Measurements from ENCODE around the gene PIK3C2G.

The PIK3C2G gene

GRCh38 chr12:18391151-18391550, 129.8 kb downstream of the PIK3C2G start:
- no peaks in the 10 kb centered on the region for H3K36me3 ChIP-seq (ENCODE audit: control insufficient read depth, insufficient read depth, low read length)
- no peaks in the 10 kb centered on the region for H3K4me1 ChIP-seq (ENCODE audit: control insufficient read depth, insufficient read depth, low read length)
- no peak overlapping the region for H3K4me3 ChIP-seq (ENCODE audit: low read depth, low read length)
- no peaks in the 10 kb centered on the region for H3K27me3 ChIP-seq (ENCODE audit: control insufficient read depth, insufficient read depth, low read length)
- no peaks in the 10 kb centered on the region for H3K9me3 ChIP-seq (ENCODE audit: control insufficient read depth, insufficient read depth, low read length)
- no peak overlapping the region for H3K9ac ChIP-seq (ENCODE audit: low read depth, low read length)

GRCh38 chr12:18394742-18395141, 133.4 kb downstream of the PIK3C2G start:
- Histone ChIP-seq H3K36me3 (ENCODE audit: control insufficient read depth, insufficient read depth, low read length) (no peaks in the 10 kb centered on the region), H3K9me3 (ENCODE audit: control insufficient read depth, insufficient read depth, low read length) (no peaks in the 10 kb centered on the region), H3K4me3 (ENCODE audit: low read depth, low read length) (no peak overlapping the region), H3K4me1 (ENCODE audit: control insufficient read depth, insufficient read depth, low read length) (no peaks in the 10 kb centered on the region), H3K27me3 (ENCODE audit: control insufficient read depth, insufficient read depth, low read length) (no peaks in the 10 kb centered on the region), H3K9ac (ENCODE audit: low read depth, low read length) (no peak overlapping the region)

GRCh38 chr12:18400186-18400585, 138.9 kb downstream of the PIK3C2G start:
- no peak overlapping the region for H3K4me3 ChIP-seq (ENCODE audit: low read depth, low read length)
- H3K4me1 ChIP-seq (ENCODE audit: control insufficient read depth, insufficient read depth, low read length), result peaks cover 8% of the 10 kb centered on the region
- no peak overlapping the region for H3K9ac ChIP-seq (ENCODE audit: low read depth, low read length)
- no peaks in the 10 kb centered on the region for H3K27me3 ChIP-seq (ENCODE audit: control insufficient read depth, insufficient read depth, low read length)
- no peaks in the 10 kb centered on the region for H3K36me3 ChIP-seq (ENCODE audit: control insufficient read depth, insufficient read depth, low read length)
- H3K9me3 ChIP-seq (ENCODE audit: control insufficient read depth, insufficient read depth, low read length), result no peaks in the 10 kb centered on the region

- Histone ChIP-seq H3K9ac (ENCODE audit: low read depth, low read length) (no peak overlapping the region), H3K4me3 (ENCODE audit: low read depth, low read length) (no peak overlapping the region), H3K27me3 (ENCODE audit: control insufficient read depth, insufficient read depth, low read length) (no peaks in the 10 kb centered on the region), H3K4me1 (ENCODE audit: control insufficient read depth, insufficient read depth, low read length) (peaks cover 8% of the 10 kb centered on the region), H3K36me3 (ENCODE audit: control insufficient read depth, insufficient read depth, low read length) (no peaks in the 10 kb centered on the region), H3K9me3 (ENCODE audit: control insufficient read depth, insufficient read depth, low read length) (no peaks in the 10 kb centered on the region)
Measured at GRCh38 chr12:18402872-18403611, 141.7 kb downstream of the PIK3C2G start.

- Histone ChIP-seq H3K9ac (ENCODE audit: low read depth, low read length) (no peak overlapping the region), H3K9me3 (ENCODE audit: control insufficient read depth, insufficient read depth, low read length) (no peaks in the 10 kb centered on the region), H3K4me1 (ENCODE audit: control insufficient read depth, insufficient read depth, low read length) (no peaks in the 10 kb centered on the region), H3K36me3 (ENCODE audit: control insufficient read depth, insufficient read depth, low read length) (no peaks in the 10 kb centered on the region), H3K4me3 (ENCODE audit: low read depth, low read length) (no peak overlapping the region), H3K27me3 (ENCODE audit: control insufficient read depth, insufficient read depth, low read length) (no peaks in the 10 kb centered on the region)
Measured at GRCh38 chr12:18411453-18411852, 150.1 kb downstream of the PIK3C2G start.

- Histone ChIP-seq H3K36me3 (ENCODE audit: control insufficient read depth, insufficient read depth, low read length) (no peaks in the 10 kb centered on the region), H3K27me3 (ENCODE audit: control insufficient read depth, insufficient read depth, low read length) (no peaks in the 10 kb centered on the region), H3K4me3 (ENCODE audit: low read depth, low read length) (no peak overlapping the region), H3K9me3 (ENCODE audit: control insufficient read depth, insufficient read depth, low read length) (no peaks in the 10 kb centered on the region), H3K9ac (ENCODE audit: low read depth, low read length) (no peak overlapping the region), H3K4me1 (ENCODE audit: control insufficient read depth, insufficient read depth, low read length) (no peaks in the 10 kb centered on the region)
Measured at GRCh38 chr12:18414671-18415070, 153.4 kb downstream of the PIK3C2G start.

GRCh38 chr12:18415227-18415626, 153.9 kb downstream of the PIK3C2G start:
- no peaks in the 10 kb centered on the region for H3K9me3 ChIP-seq (ENCODE audit: control insufficient read depth, insufficient read depth, low read length)
- H3K4me3 ChIP-seq (ENCODE audit: low read depth, low read length), result no peak overlapping the region
- no peaks in the 10 kb centered on the region for H3K4me1 ChIP-seq (ENCODE audit: control insufficient read depth, insufficient read depth, low read length)
- no peaks in the 10 kb centered on the region for H3K27me3 ChIP-seq (ENCODE audit: control insufficient read depth, insufficient read depth, low read length)
- no peaks in the 10 kb centered on the region for H3K36me3 ChIP-seq (ENCODE audit: control insufficient read depth, insufficient read depth, low read length)
- no peak overlapping the region for H3K9ac ChIP-seq (ENCODE audit: low read depth, low read length)

GRCh38 chr12:18416412-18416811, 155.1 kb downstream of the PIK3C2G start:
- H3K9me3 ChIP-seq (ENCODE audit: control insufficient read depth, insufficient read depth, low read length), result no peaks in the 10 kb centered on the region
- H3K27me3 ChIP-seq (ENCODE audit: control insufficient read depth, insufficient read depth, low read length), result no peaks in the 10 kb centered on the region
- no peak overlapping the region for H3K9ac ChIP-seq (ENCODE audit: low read depth, low read length)
- H3K36me3 ChIP-seq (ENCODE audit: control insufficient read depth, insufficient read depth, low read length), result no peaks in the 10 kb centered on the region
- no peaks in the 10 kb centered on the region for H3K4me1 ChIP-seq (ENCODE audit: control insufficient read depth, insufficient read depth, low read length)
- no peak overlapping the region for H3K4me3 ChIP-seq (ENCODE audit: low read depth, low read length)

- no peak overlapping the region for H3K9ac ChIP-seq (ENCODE audit: low read depth, low read length)
- no peaks in the 10 kb centered on the region for H3K36me3 ChIP-seq (ENCODE audit: control insufficient read depth, insufficient read depth, low read length)
- no peaks in the 10 kb centered on the region for H3K4me1 ChIP-seq (ENCODE audit: control insufficient read depth, insufficient read depth, low read length)
- no peaks in the 10 kb centered on the region for H3K9me3 ChIP-seq (ENCODE audit: control insufficient read depth, insufficient read depth, low read length)
- H3K27me3 ChIP-seq (ENCODE audit: control insufficient read depth, insufficient read depth, low read length), result no peaks in the 10 kb centered on the region
- H3K4me3 ChIP-seq (ENCODE audit: low read depth, low read length), result no peak overlapping the region
Measured at GRCh38 chr12:18419311-18419710, 158.0 kb downstream of the PIK3C2G start.

GRCh38 chr12:18421867-18422266, 160.5 kb downstream of the PIK3C2G start:
- H3K4me3 ChIP-seq (ENCODE audit: low read depth, low read length), result no peak overlapping the region
- H3K9ac ChIP-seq (ENCODE audit: low read depth, low read length), result no peak overlapping the region
- no peaks in the 10 kb centered on the region for H3K36me3 ChIP-seq (ENCODE audit: control insufficient read depth, insufficient read depth, low read length)
- no peaks in the 10 kb centered on the region for H3K4me1 ChIP-seq (ENCODE audit: control insufficient read depth, insufficient read depth, low read length)
- no peaks in the 10 kb centered on the region for H3K27me3 ChIP-seq (ENCODE audit: control insufficient read depth, insufficient read depth, low read length)
- H3K9me3 ChIP-seq (ENCODE audit: control insufficient read depth, insufficient read depth, low read length), result no peaks in the 10 kb centered on the region

GRCh38 chr12:18422871-18423270, 161.6 kb downstream of the PIK3C2G start:
- no peaks in the 10 kb centered on the region for H3K9me3 ChIP-seq (ENCODE audit: control insufficient read depth, insufficient read depth, low read length)
- H3K4me3 ChIP-seq (ENCODE audit: low read depth, low read length), result no peak overlapping the region
- H3K9ac ChIP-seq (ENCODE audit: low read depth, low read length), result no peak overlapping the region
- H3K36me3 ChIP-seq (ENCODE audit: control insufficient read depth, insufficient read depth, low read length), result no peaks in the 10 kb centered on the region
- H3K27me3 ChIP-seq (ENCODE audit: control insufficient read depth, insufficient read depth, low read length), result no peaks in the 10 kb centered on the region
- no peaks in the 10 kb centered on the region for H3K4me1 ChIP-seq (ENCODE audit: control insufficient read depth, insufficient read depth, low read length)

GRCh38 chr12:18424857-18425256, 163.5 kb downstream of the PIK3C2G start:
- no peak overlapping the region for H3K4me3 ChIP-seq (ENCODE audit: low read depth, low read length)
- H3K9ac ChIP-seq (ENCODE audit: low read depth, low read length), result no peak overlapping the region
- H3K36me3 ChIP-seq (ENCODE audit: control insufficient read depth, insufficient read depth, low read length), result no peaks in the 10 kb centered on the region
- H3K4me1 ChIP-seq (ENCODE audit: control insufficient read depth, insufficient read depth, low read length), result peaks cover 3% of the 10 kb centered on the region
- H3K9me3 ChIP-seq (ENCODE audit: control insufficient read depth, insufficient read depth, low read length), result no peaks in the 10 kb centered on the region
- no peaks in the 10 kb centered on the region for H3K27me3 ChIP-seq (ENCODE audit: control insufficient read depth, insufficient read depth, low read length)

Measured in iPS-15b (cell line).